VCaP (cell line): ENCODE data around the gene GPR173.

Experiments used
- H3K27ac ChIP-seq: fragments of 450-650 bp; 2 replicates; pipeline ENCODE4 v1.5.1; 2017
- TF ChIP-seq, protein P1 (sequence below): fragments of 450-650 bp; conservative IDR thresholded peaks from 2 replicates; pipeline ENCODE4 v1.5.1; 2017; ENCODE audit warnings: mild to moderate bottlenecking, moderate library complexity

The GPR173 gene

DNA sequence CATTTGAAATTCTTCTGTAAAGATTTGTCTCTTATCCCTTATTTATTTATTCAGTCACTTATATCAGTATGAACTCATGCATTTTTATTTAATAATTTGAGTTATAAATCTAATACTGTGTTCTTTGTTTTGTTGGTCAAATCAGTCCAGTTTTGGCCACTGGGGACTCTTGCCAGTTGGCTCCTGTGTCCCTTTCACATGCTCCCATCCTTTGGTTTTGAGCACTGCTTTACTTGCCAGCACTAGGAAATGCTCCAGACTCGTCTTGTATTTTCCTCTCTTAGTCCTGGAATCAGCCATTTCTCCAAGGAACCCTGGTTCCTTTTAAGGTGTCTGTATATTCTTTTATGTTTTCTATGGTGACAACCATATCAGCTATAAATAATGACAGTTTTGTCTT is 73.4 kb downstream of the GPR173 start:
- TF ChIP-seq, protein P1, sequence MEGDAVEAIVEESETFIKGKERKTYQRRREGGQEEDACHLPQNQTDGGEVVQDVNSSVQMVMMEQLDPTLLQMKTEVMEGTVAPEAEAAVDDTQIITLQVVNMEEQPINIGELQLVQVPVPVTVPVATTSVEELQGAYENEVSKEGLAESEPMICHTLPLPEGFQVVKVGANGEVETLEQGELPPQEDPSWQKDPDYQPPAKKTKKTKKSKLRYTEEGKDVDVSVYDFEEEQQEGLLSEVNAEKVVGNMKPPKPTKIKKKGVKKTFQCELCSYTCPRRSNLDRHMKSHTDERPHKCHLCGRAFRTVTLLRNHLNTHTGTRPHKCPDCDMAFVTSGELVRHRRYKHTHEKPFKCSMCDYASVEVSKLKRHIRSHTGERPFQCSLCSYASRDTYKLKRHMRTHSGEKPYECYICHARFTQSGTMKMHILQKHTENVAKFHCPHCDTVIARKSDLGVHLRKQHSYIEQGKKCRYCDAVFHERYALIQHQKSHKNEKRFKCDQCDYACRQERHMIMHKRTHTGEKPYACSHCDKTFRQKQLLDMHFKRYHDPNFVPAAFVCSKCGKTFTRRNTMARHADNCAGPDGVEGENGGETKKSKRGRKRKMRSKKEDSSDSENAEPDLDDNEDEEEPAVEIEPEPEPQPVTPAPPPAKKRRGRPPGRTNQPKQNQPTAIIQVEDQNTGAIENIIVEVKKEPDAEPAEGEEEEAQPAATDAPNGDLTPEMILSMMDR, result no peak
- no peak overlapping the region for H3K27ac ChIP-seq

DNA sequence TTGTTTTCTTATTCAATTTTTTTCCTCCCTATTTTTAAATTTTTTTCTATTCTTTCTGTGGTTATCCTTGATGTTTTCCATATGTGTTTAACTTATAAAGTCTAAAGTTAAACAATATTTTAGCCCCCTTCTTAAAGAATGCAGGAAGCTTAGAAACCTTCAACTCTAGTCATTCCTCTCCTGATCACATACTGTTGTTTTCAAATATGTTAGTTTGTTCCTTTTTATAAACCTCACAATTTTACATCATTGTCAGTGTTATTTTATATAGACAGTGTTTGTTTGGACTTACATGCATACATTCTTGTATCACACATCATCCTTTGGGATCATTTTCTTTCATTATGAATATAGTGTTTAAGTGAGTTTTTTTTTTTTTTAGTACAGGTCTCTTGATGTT is 76.9 kb downstream of the GPR173 start:
- H3K27ac ChIP-seq, result no peak overlapping the region
- TF ChIP-seq, protein P1, result no peak

DNA sequence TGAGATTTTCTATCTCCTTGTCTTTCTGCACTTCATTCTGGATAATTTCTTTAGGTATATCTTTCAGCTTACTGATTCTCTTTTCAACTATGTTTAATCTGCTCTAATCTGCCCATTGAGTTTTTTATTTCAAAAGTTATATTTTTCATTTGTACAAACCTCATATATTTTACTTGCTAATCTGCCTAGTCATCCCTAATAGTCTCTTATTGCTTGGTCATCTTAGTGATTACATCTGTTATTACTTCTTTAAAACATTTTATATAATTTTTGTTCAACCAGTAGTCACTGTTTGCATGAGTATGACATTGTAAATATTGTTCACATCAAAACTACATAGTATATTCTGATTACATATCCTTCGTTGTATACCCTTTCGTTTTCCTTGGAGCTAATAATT is 77.8 kb downstream of the GPR173 start:
- TF ChIP-seq, protein P1, result no peak
- H3K27ac ChIP-seq, result no peak overlapping the region

DNA sequence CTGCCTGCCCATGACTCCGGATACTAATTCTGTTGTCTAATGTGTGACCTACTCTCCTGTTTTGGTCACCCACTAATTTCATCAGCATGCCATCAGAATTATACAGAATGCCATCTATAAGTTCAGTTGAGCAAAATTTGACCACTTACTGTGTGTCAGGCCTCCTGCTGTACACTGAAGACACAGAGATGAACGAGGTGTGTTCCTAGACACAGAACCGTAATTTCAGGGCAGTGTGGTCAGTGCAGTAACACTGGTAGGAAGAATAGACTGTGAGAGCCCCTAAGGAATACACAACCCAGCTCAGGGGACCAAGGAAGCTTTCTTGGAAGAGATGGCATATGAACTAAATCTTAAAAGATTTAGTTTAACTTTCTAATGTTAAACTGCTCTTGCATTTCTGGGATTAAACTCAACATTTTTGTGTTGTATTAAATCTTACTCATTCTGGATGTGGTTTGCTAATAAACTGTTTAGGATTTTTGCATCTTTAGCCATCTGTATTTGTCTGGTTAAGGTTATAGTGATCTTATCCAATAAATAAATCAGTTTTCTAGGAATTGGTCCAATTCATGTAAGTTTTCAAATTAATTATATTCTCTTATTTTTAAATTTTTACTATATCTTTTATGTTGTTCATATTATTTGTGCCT is 79.6 kb downstream of the GPR173 start:
- H3K27ac ChIP-seq, result no peak overlapping the region
- TF ChIP-seq, protein P1, result no peak
